OCI-M1 (cell line): ENCODE data around the gene AQP7.
A peak's percentile ranks its signal among the peaks of the same experiment; 100 is the strongest.
"Not testable (repeated sequence)": the region's sequence is repeated elsewhere in the genome, so short reads cannot be mapped to it uniquely, and the experiment has no call there.

Experiments
- DNase-seq: peaks from one replicate; lab custom pipeline; 2025; lab: John Stamatoyannopoulos, UW

Gene AQP7

DNA sequence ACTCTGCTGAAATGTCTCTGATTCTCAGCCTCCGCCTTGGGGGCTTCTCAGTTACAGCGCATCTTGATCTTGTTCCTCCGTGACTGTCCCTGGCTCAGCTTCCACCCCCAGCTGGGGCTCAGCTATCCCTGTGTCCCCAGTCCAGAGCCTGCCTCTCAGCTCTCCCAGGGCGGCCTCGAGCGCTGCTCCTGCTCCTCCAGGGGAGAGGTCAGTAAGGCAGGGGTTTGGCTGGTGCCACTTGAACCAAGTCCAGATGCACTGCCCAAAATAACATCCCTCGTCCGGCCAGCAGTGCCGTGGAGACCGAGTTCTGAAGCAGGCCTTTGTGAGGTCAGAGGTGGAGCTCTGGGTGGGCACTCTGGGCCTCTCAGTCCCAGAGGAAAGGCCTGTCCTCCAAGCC lies at the start of gene AQP7:
Gene AQP7 (minus strand): TSS at position 198 of the 400 bp plus-strand sequence. CDS start 1,306 bp downstream, outside the sequence.
- DNase-seq = not testable (repeated sequence)

DNA sequence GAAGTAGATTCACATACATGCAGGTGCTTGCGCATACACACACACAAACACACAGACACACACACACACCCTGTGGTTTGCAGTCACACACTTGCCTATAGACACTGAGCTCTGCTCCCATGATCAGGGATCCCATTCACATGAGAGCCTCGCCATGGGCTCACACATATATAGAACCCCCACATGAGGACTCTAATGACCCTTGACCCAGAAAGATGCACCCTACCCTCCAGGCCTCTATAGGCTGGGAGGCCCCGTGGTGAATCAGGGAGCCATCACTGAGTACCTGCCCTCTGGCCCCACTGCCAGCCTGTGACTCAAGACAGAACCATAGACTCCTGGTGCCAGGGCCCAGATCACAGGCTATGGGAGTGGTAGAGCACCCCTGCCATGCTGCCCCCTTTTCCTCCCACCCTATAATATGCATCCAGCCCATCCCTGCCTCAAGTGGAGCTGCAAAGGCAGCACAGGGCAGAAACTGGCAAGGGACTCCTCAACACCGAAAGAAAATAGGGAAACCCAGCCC lies 48.3 kb upstream of the AQP7 start:
- no peak for DNase-seq

DNA sequence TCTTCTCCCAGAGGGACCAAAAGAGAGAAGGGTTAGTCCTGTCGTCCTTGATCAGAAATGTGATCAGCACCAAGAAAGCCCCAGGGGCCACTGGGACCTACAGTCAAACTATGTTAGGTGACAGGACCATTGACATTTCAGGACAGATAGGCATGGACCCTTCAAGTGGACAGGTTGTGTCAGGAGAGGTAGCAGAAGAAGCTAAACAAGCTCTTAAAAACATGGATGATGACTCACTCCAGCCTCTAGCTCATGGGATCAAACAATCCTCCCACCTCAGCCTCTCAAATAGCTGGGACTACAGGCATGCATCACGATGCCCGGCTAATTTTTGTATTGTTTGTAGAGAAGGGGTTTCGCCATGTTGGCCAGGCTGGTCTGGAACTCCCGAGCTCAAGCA lies 47.3 kb upstream of the AQP7 start:
- no peak for DNase-seq

DNA sequence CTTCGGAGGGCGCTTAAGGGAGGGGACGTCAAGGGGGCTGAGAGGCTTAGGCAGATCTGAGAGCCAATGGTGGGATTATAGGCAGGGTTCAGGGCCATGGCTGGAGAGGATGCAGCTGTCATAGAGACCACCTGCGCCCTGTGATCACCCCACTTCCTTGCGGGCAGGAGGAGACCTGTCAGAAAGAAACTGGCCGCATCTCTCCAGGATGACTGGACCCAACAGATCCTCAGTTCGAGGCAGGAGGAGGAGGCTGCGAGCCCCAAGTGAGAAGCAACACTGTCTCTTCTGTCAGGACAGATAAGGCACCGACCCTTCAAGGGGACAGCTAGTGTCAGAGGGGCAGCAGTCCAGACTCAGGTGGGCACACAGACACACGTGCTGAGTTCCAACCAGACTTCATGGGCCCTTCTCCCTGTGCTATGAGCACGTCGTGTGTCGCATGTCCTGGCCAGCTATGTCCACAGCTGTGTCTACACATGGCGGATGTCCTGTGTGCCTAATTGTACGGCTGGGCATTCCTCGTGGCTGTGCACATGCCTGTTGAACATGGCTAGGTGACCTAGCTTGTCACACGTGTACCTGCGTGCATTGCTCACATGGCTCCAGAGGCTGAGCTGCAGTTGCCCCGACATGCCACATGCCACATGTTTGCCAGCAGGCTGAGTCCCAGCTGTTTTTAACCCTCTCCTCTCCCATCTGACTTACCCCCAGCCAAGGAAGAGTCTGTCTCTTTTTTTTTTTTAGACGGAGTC lies 45.6 kb upstream of the AQP7 start:
- peak; percentile 40 for DNase-seq

DNA sequence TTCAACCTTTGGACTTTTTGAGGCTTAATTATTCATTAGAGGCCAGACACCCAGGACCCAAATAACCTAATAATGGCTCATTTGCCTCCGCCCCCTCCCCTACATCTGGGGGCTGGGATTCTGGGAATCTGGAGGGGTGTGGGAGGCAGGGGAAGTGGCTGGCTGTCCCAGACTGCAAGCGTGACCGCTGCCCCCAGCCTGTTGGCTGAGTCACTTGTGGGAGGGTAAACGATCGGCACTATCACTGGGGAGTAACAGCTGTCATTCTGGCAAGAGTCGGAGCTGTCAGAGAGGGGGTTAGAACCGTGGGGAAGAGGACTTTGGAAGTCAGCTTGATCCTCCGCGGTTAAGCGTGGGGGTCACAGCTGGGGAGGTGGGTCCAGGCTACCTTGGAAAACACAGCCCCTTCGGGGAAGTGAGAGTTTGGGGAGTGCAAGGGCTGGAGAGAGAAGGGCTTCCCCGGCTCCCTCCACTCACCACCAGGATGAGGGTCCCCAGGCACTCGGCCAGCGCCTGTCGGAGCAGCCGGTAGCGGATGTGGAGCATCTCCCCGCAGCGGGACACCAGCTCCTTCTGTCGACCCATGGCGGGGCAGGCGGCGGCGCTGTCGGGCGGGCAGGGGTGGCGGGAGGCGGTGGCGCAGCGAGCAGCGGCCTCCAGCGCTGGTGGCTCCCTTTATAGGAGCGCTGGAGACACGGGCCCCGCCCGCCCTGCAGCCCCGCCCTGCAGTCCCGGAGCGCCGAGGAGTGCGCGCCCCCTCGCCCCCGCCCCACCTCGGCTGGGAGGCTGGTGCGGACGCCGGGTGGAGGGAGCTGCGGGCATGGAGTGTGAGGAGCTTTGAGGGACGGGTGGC lies 44.8 kb upstream of the AQP7 start, which contains the start of gene AQP3:
Gene AQP3 (minus strand): TSS at position 648 of the 853 bp plus-strand sequence. CDS start 63 bp downstream, at position 585.
- peak; percentile 92 for DNase-seq

DNA sequence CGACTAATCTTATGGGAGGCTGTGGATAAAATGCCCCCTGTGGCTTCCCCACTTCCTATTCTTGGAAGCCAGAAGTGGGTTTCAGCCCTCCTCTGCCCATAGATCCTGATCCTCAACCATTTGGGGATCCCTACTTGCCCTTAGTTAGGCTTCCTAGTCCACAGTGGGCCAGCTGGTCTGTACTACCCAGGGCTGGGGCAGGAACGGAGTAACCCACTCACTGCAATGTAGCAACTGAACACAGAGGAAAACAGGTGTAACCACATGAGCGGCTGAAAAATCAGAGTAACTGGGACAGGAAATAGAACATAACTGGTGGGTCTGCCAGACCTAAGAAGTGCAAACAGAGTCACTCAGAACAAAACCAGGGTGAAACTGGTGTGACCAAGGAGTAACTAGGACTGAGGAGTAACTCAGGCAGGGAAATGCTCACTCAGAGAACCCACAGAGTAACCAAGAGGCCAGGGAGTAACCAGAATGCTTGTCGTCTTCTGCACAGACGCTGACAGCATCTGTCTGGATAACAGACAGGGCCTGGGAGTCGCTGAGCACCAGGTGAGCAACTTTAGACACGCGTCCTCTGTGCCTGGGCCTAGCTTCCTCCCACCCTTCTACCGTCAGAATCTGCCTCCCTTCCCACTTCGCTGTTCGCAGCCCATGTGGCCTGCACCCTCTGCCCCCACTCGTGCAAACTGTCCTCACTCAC lies 44.0 kb upstream of the AQP7 start:
- DNase-seq = peak; percentile 89

DNA sequence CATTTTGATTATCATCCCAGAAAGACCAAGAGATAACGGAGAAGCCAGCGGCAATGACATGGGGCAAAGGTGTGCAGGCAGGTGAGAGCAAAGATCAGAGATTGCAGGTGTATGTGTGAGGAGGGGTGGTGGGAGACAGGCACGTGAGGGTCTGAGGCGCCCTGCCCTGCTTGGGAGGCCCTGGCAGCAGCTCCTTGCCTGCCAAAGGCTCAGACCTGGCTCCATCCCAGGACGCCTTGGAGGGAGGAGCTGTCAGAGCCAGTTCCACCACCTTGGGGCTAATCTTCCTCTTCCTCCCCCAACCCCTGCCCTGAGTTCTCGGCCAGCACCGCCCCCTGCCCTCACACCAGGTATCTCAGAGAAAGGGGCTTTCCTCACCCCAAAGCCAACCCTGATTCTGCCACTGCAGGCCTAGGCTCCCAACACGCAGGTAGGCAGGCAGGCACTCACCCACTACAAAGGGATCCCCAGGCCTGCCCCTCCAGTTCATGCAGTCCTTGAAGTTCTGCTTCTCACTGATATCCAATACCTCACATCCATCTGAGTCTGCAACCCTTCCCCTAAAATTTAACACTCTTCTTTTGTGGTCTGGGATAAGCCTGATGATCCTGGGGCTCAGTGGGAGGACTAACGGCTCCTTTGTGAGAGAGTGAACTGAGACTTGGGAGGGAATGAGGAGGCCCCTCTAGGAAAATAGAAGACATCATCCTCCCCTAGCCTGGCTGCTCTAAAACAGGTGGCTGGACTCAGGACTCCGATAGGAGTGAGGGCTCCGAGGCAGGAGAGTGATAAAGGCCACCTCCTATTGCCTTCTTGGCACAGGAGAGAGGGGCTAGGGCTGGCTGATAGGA lies 43.2 kb upstream of the AQP7 start:
- no peak for DNase-seq

DNA sequence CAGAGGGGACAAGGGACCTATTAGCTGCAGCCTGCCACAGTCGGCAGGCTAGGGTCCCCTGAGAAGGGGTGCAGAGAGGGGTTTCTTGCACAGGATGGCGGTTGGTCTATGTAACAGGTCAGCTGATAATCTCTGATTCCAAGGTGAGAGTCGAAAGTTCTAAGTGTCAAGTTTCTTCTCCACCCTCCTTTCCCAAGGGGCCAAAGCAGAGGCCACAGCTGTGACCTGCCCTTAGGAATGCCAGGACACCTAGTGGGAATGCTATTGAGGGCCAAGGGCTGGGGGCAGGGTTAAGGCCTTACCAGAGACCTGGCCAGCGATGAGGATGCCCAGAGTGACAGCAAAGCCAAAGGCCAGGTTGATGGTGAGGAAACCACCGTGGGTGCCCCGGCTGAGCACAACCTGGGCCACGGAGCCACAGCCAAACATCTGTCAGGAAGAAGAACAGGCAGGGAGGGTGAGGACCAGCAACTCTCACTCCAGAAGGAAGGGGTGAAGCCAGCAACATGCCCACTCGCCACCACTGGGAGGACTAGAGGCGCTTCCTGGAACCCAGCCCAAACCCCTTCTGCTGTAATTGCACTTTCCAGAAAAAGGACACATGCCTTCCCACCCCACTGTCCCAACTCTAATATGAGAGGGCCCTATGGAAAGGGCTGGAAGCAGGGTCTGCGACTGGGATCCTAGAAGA lies 41.2 kb upstream of the AQP7 start:
- DNase-seq = no peak

DNA sequence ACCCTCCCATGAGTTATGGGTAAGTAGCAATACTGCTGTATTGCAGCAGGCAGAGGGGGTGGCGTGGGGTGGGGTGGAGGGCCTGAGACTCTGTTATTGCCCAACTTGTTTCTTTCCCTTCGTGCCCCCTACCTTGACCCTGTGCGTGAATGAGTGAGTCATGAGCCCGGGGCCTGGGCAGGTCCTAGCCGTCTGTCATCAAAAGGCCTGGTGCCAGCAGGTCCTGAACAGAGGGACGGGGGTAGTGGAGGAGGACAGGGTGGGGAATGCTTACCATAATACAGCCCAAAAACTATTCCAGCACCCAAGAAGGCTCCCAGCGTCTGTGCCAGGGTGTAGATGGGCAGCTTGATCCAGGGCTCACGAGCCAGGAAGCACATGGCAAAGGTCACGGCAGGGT lies 40.7 kb upstream of the AQP7 start:
- no peak for DNase-seq

DNA sequence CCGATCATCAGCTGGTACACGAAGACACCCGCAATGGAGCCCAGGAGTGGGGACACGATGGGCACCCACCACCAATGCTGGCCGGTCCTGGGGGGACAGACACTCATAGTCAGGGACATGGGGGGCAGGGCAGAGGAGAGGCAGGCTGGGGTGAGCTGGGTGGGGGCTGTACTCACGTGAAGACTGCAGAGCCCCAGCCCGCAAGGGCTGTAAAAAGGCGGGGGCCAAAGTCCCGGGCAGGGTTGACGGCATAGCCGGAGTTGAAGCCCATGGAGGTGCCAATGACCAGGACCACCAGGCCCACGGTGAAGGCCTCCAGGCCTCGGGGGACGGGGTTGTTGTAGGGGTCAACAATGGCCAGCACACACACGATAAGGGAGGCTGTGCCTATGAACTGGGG lies 39.8 kb upstream of the AQP7 start:
- no peak for DNase-seq

DNA sequence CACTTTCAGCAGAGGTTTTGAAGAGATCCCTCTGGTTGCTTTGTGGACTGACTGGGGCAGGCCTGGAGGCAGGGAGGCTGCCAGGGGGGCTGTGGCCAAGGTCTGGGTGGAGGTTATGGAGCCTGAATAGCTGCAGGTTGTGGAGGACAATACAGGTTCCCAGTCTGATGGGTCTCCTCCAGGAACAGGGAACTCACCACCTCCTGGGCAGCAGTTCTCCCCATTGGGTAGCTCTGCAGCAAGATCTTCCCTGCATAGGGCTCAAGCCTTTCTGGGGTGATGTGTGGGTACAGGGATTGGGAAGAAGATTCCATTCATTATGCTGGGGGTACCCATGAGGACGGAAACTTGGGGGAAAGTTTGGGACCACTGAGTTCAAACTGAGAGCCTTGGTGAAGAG lies 38.2 kb upstream of the AQP7 start:
- no peak for DNase-seq

DNA sequence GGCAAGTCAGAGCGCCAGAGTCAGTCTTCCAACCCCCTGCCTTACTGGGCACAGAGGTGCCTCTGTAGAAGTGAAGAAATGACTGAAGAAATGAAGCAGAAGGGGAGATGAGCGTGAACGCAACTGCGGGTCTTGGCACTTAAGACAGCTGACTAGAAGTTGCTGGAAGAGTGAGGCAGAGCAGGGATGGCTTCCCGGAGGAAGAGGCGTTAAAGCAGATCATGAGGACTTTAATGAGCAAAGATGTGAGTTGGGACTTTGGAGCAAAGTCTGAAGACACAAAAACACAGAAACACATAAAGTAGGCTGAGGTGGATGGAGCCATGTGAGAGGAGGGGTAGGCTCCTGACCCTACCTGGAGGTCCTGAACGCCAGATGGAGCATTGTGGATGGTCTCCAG lies 37.8 kb upstream of the AQP7 start:
- no peak for DNase-seq

DNA sequence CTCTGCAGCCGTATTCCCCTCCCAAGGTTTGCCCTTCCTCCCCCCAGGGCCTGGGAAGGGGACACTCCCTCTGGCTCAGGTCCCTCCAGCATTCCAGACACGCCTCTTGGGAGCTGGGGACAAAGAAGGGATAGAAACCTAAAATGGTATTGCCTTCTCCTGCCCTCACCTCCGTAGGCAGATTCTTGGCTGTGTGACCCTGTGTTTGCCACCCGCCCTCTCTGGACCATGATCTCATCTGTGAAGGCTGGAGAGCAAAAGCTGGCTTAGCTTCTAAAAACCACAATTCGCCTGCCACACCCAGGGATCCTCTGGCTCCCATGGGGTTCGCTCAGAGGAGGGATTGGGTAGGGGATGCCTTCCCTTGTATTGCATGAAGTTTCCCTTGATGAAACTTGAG lies 37.4 kb upstream of the AQP7 start:
- no peak for DNase-seq

DNA sequence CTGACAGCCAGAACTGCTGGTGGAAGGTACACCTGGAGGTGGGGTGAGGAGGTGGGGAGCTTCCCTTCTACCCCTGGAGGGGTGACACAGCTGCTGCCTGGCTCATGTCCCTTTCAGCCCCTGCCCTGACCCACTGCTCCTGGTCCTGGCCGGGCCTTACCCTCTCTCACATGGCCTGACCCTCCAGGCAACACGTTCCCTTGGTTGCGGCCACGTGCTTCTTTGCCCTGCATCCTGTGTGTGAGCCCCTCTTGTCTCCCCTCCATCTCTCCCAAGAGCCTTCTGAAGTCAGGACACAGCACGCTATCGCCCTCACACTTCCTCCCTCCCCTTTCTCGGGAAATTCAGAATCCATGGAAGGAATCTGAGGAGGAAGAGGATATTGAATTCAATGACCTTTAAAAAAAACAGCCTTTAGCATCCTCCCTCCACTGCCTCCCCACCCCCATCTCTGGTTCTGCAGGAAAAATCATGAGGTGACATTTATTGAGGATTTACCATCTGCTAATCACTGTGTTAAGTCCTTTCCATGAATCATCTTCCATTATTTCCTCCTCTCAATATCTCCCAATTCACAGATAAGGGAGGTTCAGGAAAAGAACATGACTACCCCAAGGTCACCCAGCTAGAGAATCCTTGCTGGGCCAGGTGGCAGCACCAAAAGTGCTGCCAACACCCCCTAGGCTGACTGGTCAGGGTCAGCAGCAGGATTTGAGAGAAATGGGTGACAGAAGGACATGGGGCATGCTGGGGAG lies 36.7 kb upstream of the AQP7 start:
- DNase-seq = no peak

DNA sequence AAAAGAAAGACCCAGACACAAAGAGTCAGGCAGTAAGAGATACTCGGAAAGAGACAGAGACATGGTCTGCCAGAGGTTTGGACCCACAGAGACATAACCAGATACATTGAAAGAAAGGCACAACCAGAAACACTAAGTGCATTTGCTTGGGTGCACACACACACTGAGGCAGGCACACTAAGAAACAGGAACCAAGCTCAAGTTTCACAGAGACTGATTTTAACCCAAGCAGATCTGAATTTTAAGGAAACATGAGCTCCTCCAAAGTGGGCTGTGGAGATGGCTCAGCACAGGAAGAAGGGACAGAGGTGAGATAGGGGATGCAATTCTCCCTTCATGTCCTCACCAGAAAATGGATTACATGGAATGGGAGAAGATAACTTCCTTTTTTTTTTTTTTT lies 35.5 kb upstream of the AQP7 start:
- DNase-seq = peak; percentile 55

DNA sequence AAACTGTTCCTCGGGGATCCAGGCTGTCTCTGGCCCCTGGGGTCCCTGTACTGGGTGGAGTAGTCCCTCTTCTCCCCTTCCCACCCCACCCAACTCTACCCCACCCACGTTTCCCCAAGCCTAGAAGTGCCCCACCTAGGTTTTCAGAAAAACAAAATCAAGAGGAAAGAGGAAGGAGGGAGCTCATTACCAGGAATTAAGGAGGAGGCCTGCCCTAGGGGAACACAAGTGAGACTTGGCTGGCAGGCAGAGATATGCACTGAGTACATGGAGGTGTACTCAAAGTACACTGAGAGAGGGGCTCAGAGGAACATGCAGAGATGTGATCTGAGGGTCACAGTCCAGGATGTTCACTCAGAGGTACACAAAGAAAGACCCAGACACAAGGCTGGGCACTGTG lies 34.8 kb upstream of the AQP7 start:
- DNase-seq = peak; percentile 69

DNA sequence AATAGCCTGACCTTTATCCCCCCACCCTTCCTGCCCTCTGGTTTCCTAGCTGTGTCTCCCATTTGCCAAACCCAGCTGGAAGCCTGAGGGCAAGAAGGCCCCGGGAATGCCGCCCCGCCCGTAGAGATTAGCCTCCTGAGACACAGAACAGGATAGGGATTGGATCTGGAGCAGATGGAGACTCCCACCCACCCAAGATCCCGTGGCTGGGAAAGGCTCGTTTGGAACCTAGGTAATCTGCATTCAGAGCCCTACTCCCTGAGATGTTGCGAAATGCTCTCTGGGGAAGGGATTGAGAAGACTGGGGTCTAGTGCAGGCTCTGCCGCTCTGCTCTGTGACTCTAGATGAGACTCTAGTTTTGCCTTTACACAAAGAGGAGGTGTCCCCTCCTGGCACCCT lies 34.1 kb upstream of the AQP7 start:
- DNase-seq = peak; percentile 35

DNA sequence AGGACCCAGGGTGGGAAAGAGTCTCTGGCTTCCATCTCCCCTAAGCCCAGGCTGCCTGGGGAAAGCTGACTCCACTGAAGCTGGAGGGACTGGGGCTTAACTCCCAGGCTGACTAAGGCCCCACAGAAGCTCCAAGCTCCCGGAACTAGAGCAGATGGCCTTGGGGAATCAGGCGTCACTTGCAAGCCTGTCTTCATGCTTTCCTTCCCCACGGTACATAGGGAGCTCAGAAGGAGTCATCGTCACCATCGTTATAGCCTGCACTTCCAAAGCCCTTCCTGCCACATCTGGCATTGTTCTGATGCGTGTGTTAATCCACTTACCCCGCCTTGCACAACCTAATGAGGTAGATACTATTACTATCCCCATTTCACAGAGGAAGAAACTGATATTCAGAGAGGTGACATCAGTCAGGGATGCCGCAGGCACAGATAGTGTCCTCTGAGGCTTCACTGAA lies 33.5 kb upstream of the AQP7 start:
- no peak for DNase-seq

DNA sequence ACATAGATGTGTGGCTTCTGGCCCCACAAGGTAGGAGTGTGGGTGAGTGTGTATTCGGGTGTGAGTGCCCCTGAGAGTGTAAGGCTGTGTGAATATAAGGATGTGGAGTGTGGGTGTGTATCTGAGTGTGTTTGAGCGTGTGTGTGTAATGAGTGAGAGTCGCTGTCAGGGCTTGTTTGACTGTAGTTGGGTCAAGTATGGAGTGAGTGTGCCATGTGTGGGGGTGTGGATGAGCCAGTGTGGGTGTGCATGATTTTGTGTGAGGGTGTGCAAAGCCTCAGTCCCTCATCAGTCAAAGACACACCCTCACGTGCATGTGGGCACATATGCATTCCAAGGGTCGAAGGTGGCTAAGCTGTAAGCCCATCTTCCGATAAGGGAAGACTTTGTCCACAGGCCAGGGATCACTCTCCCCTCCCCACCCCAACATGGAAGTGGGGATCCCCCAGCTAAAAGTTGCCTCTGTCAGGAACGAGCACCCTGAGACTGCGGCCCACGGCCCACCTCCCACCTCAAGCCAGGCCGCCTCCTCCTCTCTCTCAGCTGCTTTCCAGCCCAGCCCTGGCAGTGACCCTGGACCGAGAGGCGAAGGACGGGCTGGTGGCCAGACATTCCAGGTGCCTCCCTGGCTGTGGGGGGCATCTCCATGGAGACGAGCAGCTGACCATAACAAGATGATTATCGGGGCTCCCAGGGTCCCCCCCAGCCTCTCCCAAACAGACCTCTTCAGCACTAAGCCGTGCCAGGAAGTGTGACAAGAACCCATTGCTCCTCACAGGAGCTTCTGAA lies 32.1 kb upstream of the AQP7 start:
- no peak for DNase-seq
